Karpas-422 (cell line): ENCODE data around the gene RNASEH2A. TPM values are rescaled to one million over a fixed set of nuclear protein-coding genes. Genes with fewer than 3 reads are reported as not detected.
"Not testable (repeated sequence)": the region's sequence is repeated elsewhere in the genome, so short reads cannot be mapped to it uniquely, and the experiment has no call there.

Experiments
- DNase-seq: peaks from one replicate; pipeline ENCODE4 v3.0.0-alpha.2; 2015
- H2AFZ ChIP-seq: fragments of 200-600 bp; sonication (generic); 2 replicates; pipeline ENCODE4 v1.6.1; 2014; ENCODE audit warnings: antibody characterized with exemption, low read length, mixed read lengths
- H3K27ac ChIP-seq: fragments of 200-600 bp; sonication (generic); 2 replicates; pipeline ENCODE4 v1.5.1; 2014; ENCODE audit warnings: mild to moderate bottlenecking, low read length, moderate library complexity
- H3K27me3 ChIP-seq: fragments of 200-600 bp; sonication (generic); 2 replicates; pipeline ENCODE4 v1.6.1; 2014; ENCODE audit warnings: low read length, mixed read lengths
- H3K36me3 ChIP-seq: fragments of 200-600 bp; sonication (generic); 2 replicates; pipeline ENCODE4 v1.6.1; 2014; ENCODE audit warnings: low read length, mixed read lengths; ENCODE audit not compliant: insufficient read depth
- H3K4me1 ChIP-seq: fragments of 200-600 bp; sonication (generic); 2 replicates; pipeline ENCODE4 v1.6.1; 2014; ENCODE audit warnings: mild to moderate bottlenecking, low read length, mixed read lengths
- H3K4me2 ChIP-seq: fragments of 200-600 bp; sonication (generic); 2 replicates; pipeline ENCODE4 v1.6.1; 2014; ENCODE audit warnings: low read length, low read depth, mild to moderate bottlenecking; ENCODE audit not compliant: poor library complexity, severe bottlenecking
- H3K4me3 ChIP-seq: fragments of 200-600 bp; sonication (generic); 2 replicates; pipeline ENCODE4 v1.5.1; 2014; ENCODE audit warnings: mild to moderate bottlenecking, antibody characterized with exemption, low read length, mixed read lengths
- H3K79me2 ChIP-seq: fragments of 200-600 bp; sonication (generic); 2 replicates; pipeline ENCODE4 v1.6.1; 2014; ENCODE audit warnings: mild to moderate bottlenecking, low read length, mixed read lengths
- H3K9ac ChIP-seq: fragments of 200-600 bp; sonication (generic); 2 replicates; pipeline ENCODE4 v1.6.0; 2014; ENCODE audit warnings: low read length
- H3K9me2 ChIP-seq: fragments of 200-600 bp; sonication (generic), shearing (Covaris generic); replicated peaks from 2 replicates; pipeline ENCODE4 v1.6.0; 2014; ENCODE audit warnings: mild to moderate bottlenecking, low read length, moderate library complexity; ENCODE audit not compliant: insufficient read depth
- H3K9me3 ChIP-seq: fragments of 300-700, 200-600 bp; sonication (generic); 2 replicates; pipeline ENCODE4 v1.6.1; 2014; ENCODE audit warnings: low read length, mixed read lengths
- H4K20me1 ChIP-seq: fragments of 200-600 bp; sonication (generic); 2 replicates; pipeline ENCODE4 v1.6.1; 2014; ENCODE audit warnings: mild to moderate bottlenecking, antibody characterized with exemption, low read length, low read depth; ENCODE audit not compliant: insufficient read depth
- total RNA-seq: library from RNA; depleted of rRNA; stranded (reverse); fragments of >200 nt; shearing (Covaris generic); gene quantifications from 2 replicates; pipeline ENCODE4 v1.2.3, GENCODE V29; 2014; ENCODE audit warnings: low replicate concordance

Gene RNASEH2A
- total RNA-seq, 1 experiment from 2014 or later: 37.8 TPM

GRCh38 chr19:12843999-12844732 lies 37.8 kb downstream of the RNASEH2A start:
- Histone ChIP-seq H3K27ac (no peak overlapping the region), H3K9me2 (no peaks in the 10 kb centered on the region), H3K9me3 (no peaks in the 10 kb centered on the region), H3K4me1 (peaks cover 10% of the 10 kb centered on the region), H3K36me3 (no peaks in the 10 kb centered on the region), H2AFZ (no peak overlapping the region), H3K4me2 (no peak overlapping the region), H3K27me3 (no peaks in the 10 kb centered on the region), H4K20me1 (0 out of 2 replicates have a peak, but pooled peaks cover 4% of the 10 kb centered on the region), H3K4me3 (no peak overlapping the region), H3K9ac (no peak overlapping the region), H3K79me2 (no peaks in the 10 kb centered on the region)
- no peak for DNase-seq

GRCh38 chr19:12846613-12847012 lies 40.2 kb downstream of the RNASEH2A start:
- H3K9me3 ChIP-seq, H3K9me2 ChIP-seq, H4K20me1 ChIP-seq, H3K4me2 ChIP-seq, H3K4me3 ChIP-seq, H3K79me2 ChIP-seq, DNase-seq, H3K27me3 ChIP-seq, H3K27ac ChIP-seq, H3K4me1 ChIP-seq, H3K9ac ChIP-seq, H3K36me3 ChIP-seq, H2AFZ ChIP-seq: not testable (repeated sequence)

- H3K9me3 ChIP-seq: no peaks in the 10 kb centered on the region
- DNase-seq: peak; percentile 93
- peak overlapping the region; percentile 35; the same call in 1 of the 2 replicates for H3K4me3 ChIP-seq
- H3K9ac ChIP-seq: peak overlapping the region; percentile 41
- H3K4me1 ChIP-seq: peaks cover 8% of the 10 kb centered on the region
- H3K9me2 ChIP-seq: no peaks in the 10 kb centered on the region
- no peaks in the 10 kb centered on the region for H4K20me1 ChIP-seq
- peak overlapping the region; percentile 62 for H3K4me2 ChIP-seq
- H3K27ac ChIP-seq: no peak overlapping the region
- no peaks in the 10 kb centered on the region for H3K27me3 ChIP-seq
- no peaks in the 10 kb centered on the region for H3K79me2 ChIP-seq
- H3K36me3 ChIP-seq: no peaks in the 10 kb centered on the region
- peak overlapping the region; percentile 61; the same call in 1 of the 2 replicates for H2AFZ ChIP-seq
Measured at GRCh38 chr19:12847159-12848139, 41.1 kb downstream of the RNASEH2A start.

GRCh38 chr19:12856653-12857052 lies 50.3 kb downstream of the RNASEH2A start:
- no peaks in the 10 kb centered on the region for H4K20me1 ChIP-seq

GRCh38 chr19:12858041-12858928 lies 51.9 kb downstream of the RNASEH2A start:
- Histone ChIP-seq H4K20me1 (no peaks in the 10 kb centered on the region), H3K27ac (no peak overlapping the region), H3K4me1 (no peaks in the 10 kb centered on the region), H3K79me2 (no peaks in the 10 kb centered on the region), H3K4me3 (no peak overlapping the region), H3K9me2 (no peaks in the 10 kb centered on the region), H3K9me3 (no peaks in the 10 kb centered on the region), H3K27me3 (no peaks in the 10 kb centered on the region), H3K4me2 (no peak overlapping the region), H2AFZ (no peak overlapping the region), H3K36me3 (no peaks in the 10 kb centered on the region), H3K9ac (no peak overlapping the region)
- DNase-seq: no peak

More at GRCh38 chr19:12856653-12857052, 50.3 kb downstream of the RNASEH2A start:
- no peak for DNase-seq
- H3K27me3 ChIP-seq: no peaks in the 10 kb centered on the region
- no peak overlapping the region for H3K4me3 ChIP-seq
- H3K4me2 ChIP-seq: no peak overlapping the region
- no peak overlapping the region for H3K27ac ChIP-seq
- no peak overlapping the region for H2AFZ ChIP-seq
- no peaks in the 10 kb centered on the region for H3K36me3 ChIP-seq
- no peaks in the 10 kb centered on the region for H3K9me3 ChIP-seq
- H3K4me1 ChIP-seq: no peaks in the 10 kb centered on the region
- no peak overlapping the region for H3K9ac ChIP-seq
- H3K79me2 ChIP-seq: no peaks in the 10 kb centered on the region
- no peaks in the 10 kb centered on the region for H3K9me2 ChIP-seq

GRCh38 chr19:12859546-12859945 lies 53.2 kb downstream of the RNASEH2A start:
- DNase-seq: no peak

More at GRCh38 chr19:12859546-12859945, 53.2 kb downstream of the RNASEH2A start:
- Histone ChIP-seq H3K36me3 (no peaks in the 10 kb centered on the region), H3K27me3 (no peaks in the 10 kb centered on the region), H3K79me2 (no peaks in the 10 kb centered on the region), H4K20me1 (no peaks in the 10 kb centered on the region), H3K9ac (no peak overlapping the region), H3K9me3 (no peaks in the 10 kb centered on the region), H3K4me2 (no peak overlapping the region), H3K4me1 (no peaks in the 10 kb centered on the region), H3K4me3 (no peak overlapping the region), H2AFZ (no peak overlapping the region), H3K27ac (no peak overlapping the region), H3K9me2 (no peaks in the 10 kb centered on the region)
